BLaER1 (cell line): Measurements from ENCODE around the gene WNT3A.
"Not testable (repeated sequence)": the region's sequence is repeated elsewhere in the genome, so short reads cannot be mapped to it uniquely, and the experiment has no call there.

Experiments used
- H3K27ac ChIP-seq: shearing (Covaris generic); formaldehyde crosslinking; 2 replicates; pipeline ENCODE4 v1.8.1; 2022
- H3K27me3 ChIP-seq: shearing (Covaris generic); formaldehyde crosslinking; 2 replicates; pipeline ENCODE4 v1.8.1; 2022
- H3K36me3 ChIP-seq: shearing (Covaris generic); formaldehyde crosslinking; 2 replicates; pipeline ENCODE4 v1.8.1; 2022
- H3K4me1 ChIP-seq: shearing (Covaris generic); formaldehyde crosslinking; 2 replicates; pipeline ENCODE4 v1.8.1; 2022
- H3K4me2 ChIP-seq: shearing (Covaris generic); formaldehyde crosslinking; 2 replicates; pipeline ENCODE4 v1.8.1; 2022
- H3K4me3 ChIP-seq: shearing (Covaris generic); formaldehyde crosslinking; 2 replicates; pipeline ENCODE4 v1.8.1; 2022
- H3K9ac ChIP-seq: shearing (Covaris generic); formaldehyde crosslinking; 2 replicates; pipeline ENCODE4 v1.8.1; 2022
- H3K9me3 ChIP-seq: shearing (Covaris generic); formaldehyde crosslinking; 2 replicates; pipeline ENCODE4 v1.8.1; 2022
- H4K20me1 ChIP-seq: shearing (Covaris generic); formaldehyde crosslinking; 2 replicates; pipeline ENCODE4 v1.8.1; 2022
- Cebpa-rat ChIP-seq: shearing (Covaris generic); IDR thresholded peaks from 2 replicates; pipeline ENCODE4 v1.8.1; 2022

The WNT3A gene, protein sequence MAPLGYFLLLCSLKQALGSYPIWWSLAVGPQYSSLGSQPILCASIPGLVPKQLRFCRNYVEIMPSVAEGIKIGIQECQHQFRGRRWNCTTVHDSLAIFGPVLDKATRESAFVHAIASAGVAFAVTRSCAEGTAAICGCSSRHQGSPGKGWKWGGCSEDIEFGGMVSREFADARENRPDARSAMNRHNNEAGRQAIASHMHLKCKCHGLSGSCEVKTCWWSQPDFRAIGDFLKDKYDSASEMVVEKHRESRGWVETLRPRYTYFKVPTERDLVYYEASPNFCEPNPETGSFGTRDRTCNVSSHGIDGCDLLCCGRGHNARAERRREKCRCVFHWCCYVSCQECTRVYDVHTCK

DNA sequence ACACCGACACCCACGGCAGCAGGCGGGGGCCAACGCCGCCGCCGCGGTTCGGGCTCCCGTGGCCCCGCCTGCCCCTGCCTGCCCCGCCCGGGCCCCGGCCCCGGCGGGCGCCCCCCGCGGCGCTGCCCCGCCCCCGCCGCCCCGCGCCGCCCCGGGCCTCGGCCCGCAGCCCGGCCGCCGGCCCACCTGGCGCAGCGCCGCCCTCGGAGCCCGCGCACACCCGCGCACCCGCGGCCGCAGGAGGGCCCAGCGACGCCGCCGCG lies at the start of gene WNT3A:
Gene WNT3A (plus strand): TSS at position 213 of the 263 bp plus-strand sequence. CDS start 131 bp downstream, outside the sequence.
- H3K4me1 ChIP-seq = peaks cover 48% of the 10 kb centered on the region
- H3K27me3 ChIP-seq = peaks cover 65% of the 10 kb centered on the region
- H3K27ac ChIP-seq = no peak within 1 kb of the TSS
- no peak within 1 kb of the TSS for H3K4me3 ChIP-seq
- TF ChIP-seq Cebpa-rat = no peak
- H3K9me3 ChIP-seq = peaks cover 22% of the 10 kb centered on the region
- no peaks in the 10 kb centered on the region for H3K36me3 ChIP-seq
- H4K20me1 ChIP-seq = peaks cover 44% of the 10 kb centered on the region
- no peak within 1 kb of the TSS for H3K4me2 ChIP-seq
- H3K9ac ChIP-seq = no peak within 1 kb of the TSS

DNA sequence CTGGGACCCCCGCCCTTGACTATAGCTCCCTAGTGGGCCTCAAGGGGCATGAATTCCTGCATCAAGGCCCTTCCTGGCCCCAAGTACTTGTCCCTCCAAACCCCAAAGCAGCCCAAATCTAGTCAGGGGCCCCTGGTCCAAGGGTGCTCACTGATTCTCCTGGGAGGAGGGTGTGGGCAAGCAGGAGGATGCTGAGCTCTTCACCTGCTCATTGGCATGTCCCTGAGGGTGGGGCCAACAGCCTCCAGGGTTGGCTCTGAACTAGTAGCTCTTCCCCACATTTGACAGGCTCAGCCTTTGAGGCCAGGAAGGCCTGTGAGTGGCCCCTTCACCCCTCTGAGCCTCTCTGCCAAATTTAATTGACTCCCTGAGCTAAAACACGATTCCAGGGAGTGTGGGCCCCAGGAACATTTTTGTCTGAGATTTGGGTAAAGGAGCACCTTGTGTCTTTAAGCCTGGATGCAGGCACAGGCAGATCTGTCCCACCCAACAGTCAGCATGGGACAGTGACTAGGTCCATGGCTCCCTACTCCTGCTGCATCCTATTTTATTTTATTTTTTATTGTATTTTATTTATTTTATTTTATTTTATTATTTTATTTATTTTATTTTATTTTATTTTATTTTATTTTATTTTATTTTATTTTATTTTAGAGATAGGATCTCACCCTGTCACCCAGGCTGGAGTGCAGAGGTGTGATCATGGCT lies 48.0 kb upstream of the WNT3A start:
- Histone ChIP-seq H3K9me3 (peaks cover 15% of the 10 kb centered on the region), H3K4me3 (no peak overlapping the region), H3K27ac (no peak overlapping the region), H3K4me1 (peaks cover 40% of the 10 kb centered on the region), H3K4me2 (no peak overlapping the region), H4K20me1 (no peaks in the 10 kb centered on the region), H3K27me3 (no peaks in the 10 kb centered on the region), H3K36me3 (no peaks in the 10 kb centered on the region), H3K9ac (no peak overlapping the region)
- TF ChIP-seq Cebpa-rat = no peak

DNA sequence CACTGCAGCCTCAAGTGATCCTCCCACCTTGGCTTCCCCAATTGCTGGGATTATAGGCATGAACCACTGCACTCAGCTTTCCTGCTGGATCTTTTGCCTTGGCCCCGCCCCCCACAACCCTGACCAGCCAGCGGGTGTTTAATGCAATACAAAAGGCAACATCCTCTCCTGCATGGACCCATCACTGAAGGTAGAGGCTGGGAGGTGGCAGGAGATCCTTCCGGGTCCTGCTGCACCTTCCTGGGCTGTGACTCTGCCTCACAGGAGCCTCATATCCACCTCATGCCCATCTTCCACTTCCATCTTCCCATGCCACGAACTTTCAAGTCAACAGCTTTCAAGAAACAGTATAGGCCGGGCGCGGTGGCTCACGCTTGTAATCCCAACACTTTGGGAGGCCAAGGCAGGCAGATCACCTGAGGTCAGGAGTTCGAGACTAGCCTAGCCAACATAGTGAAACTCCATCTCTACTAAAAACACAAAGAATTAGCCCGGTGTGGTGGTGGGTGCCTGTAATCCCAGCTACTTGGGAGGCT lies 47.4 kb upstream of the WNT3A start:
- Histone ChIP-seq H3K27me3 (no peaks in the 10 kb centered on the region), H3K9me3 (peaks cover 14% of the 10 kb centered on the region), H3K36me3 (no peaks in the 10 kb centered on the region), H3K4me1 (peaks cover 34% of the 10 kb centered on the region), H4K20me1 (no peaks in the 10 kb centered on the region), H3K27ac (no peak overlapping the region), H3K4me2 (no peak overlapping the region), H3K9ac (no peak overlapping the region), H3K4me3 (no peak overlapping the region)
- TF ChIP-seq Cebpa-rat = no peak

DNA sequence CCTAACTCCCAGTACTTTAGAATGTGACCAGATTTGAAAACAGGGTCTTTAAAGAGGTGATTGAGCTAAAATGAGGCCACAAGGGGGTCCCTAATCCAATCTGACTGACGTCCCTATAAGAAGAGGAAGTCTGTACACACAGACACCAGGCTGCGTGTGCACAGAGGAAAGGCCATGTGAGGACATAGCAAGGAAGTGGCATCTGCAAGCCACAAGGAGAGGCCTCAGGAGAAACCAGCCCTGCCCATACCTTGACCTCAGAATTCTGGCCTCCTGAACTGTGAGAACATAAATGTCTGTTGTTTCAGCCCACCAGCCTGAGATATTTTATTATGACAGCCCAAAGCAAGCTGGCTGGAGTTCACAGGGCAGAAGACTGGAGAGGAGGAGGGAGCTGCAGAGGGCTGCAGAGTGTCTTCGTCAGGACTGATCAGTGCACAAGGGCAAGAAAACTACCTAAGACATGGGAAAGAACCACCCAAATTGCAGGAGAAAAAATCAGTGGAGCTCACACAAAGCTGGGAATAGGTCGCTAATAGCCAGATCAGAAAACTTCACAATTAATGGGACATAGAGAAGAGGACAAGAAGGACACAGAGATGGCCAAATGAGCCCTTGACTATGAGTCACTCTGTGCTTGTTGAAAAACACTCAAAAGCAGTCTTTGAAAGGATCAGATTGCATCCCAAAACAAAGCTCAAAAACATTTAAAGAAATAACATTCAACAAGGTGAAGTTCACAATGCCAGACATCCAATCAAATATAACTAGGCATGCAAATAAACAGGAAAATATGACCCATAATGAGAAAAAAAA lies 44.9 kb upstream of the WNT3A start:
- Histone ChIP-seq H3K9me3 (peaks cover 3% of the 10 kb centered on the region; the same call in 1 of the 2 replicates), H4K20me1 (no peaks in the 10 kb centered on the region), H3K4me3 (no peak overlapping the region), H3K9ac (no peak overlapping the region), H3K4me2 (peak overlapping the region; percentile 72), H3K27ac (peak overlapping the region; percentile 58), H3K36me3 (no peaks in the 10 kb centered on the region), H3K4me1 (peaks cover 34% of the 10 kb centered on the region), H3K27me3 (no peaks in the 10 kb centered on the region)
- TF ChIP-seq Cebpa-rat = no peak

DNA sequence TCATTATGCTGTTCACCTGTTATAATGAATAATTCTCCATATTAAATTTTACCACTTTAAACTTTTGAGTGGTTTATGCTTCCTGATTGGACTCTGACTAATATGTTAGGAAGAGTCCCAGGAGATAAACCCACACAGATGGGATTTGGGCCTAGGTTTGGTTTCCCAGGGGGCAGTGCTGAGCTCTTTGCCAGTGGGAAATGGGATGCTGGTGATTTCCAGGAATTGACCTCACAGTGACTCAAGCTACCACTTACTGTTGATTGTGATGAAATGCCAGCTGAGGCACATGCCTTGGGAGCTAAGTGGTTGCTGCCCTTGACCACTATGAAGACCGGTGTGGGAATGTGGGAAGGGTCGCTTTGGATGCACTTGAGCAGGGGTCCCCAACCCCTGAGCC lies 40.1 kb upstream of the WNT3A start:
- peaks cover 10% of the 10 kb centered on the region for H3K4me1 ChIP-seq
- not testable (repeated sequence) for H3K27me3 ChIP-seq, H4K20me1 ChIP-seq, H3K27ac ChIP-seq, H3K4me3 ChIP-seq, H3K9me3 ChIP-seq, H3K9ac ChIP-seq, H3K36me3 ChIP-seq, H3K4me2 ChIP-seq

DNA sequence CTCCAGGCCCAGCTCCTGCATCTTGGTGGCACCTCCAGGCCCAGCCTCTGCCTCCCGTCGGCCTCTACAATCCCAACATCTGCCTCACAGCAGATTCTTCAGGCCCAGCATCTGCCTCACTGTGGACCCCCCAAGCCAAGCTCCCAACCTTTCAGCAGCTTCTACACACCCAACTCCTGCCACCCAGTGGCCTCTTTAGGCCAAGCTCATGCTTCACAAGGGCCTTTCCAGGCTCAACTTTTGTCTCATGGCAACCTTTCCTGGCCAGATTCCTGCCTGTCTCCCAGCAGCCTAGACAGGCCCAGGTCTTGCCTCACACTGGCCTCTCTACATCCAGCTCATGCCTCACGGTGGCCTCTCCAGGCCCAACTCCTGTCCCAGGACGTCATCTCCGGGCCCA lies 39.0 kb upstream of the WNT3A start:
- H3K4me3 ChIP-seq, H3K36me3 ChIP-seq, H4K20me1 ChIP-seq: not testable (repeated sequence)

DNA sequence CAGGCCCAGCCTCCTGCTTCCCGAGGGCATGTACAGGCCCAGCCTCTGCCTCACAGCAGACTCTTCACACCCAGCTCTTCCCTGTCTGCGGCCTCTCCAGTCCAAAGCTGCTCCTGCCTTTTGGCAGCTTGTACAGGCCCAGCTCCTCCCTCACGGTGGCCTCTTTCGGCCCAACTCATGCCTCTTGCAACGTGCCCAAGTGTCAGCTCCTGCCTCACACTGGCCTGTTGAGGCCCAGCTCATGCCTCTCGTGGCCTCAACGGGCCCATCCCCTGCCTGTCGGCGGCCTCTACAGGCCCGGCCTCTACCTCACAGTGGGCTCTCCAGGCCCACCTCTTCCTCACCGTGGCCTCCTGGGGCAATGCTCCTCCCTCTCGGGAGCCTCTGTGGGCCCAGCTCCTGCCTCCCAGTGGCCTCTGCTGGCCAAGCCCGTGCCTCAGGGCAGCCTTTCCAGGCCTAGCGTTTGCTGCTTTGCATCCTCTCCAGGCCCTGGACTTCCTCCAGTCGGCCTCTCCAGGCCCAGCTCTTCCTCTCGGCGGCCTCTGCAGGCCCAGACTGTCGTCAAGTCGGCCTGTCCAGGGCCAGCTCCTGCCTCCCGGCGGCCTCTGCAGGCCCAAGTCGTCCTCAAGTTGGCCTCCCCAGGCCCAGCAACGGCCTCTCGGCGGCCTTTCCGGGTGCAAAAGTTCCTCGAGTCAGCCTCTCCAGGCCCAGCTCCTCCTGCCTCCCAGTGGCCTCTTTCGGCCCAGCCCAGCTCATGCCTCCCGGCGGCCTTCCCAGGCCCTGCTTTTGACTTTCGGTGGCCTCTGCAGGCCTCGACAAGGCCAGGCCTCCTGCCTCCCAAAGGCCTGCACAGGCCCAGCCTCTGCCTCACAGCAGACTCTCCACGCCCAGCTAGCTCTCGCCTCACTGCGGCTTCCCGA lies 36.5 kb upstream of the WNT3A start:
- not testable (repeated sequence) for H3K27me3 ChIP-seq, H3K4me2 ChIP-seq, H3K4me3 ChIP-seq, H3K27ac ChIP-seq, H3K36me3 ChIP-seq, H3K9me3 ChIP-seq, H3K9ac ChIP-seq, H4K20me1 ChIP-seq, H3K4me1 ChIP-seq

More for the DNA sequence above, 39.0 kb upstream of the WNT3A start:
- not testable (repeated sequence) for H3K9ac ChIP-seq, H3K27ac ChIP-seq, H3K4me1 ChIP-seq, H3K9me3 ChIP-seq, H3K27me3 ChIP-seq, H3K4me2 ChIP-seq

DNA sequence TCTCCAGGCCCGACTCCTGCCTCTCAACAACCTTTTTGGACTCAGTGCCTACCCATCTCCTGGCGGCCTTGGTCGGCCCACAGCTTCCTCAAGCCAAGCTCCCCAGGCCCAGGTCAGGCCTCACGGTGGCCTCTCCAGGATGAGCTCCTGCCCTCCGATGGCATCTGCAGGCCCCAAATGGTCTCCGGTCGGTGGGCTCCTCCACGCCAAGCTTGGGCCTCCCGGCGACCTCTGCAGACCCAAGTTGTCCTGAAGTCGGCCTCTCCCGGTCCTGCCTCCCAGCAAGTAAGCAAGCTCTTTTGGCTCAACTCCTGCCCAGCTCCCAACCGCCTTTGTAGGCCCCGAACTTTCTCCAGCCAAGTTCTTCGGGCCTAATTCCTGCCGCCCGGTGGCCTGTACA lies 35.6 kb upstream of the WNT3A start:
- not testable (repeated sequence) for H3K27me3 ChIP-seq, H3K36me3 ChIP-seq, H3K9me3 ChIP-seq, H3K27ac ChIP-seq, H4K20me1 ChIP-seq, H3K9ac ChIP-seq, H3K4me2 ChIP-seq, H3K4me1 ChIP-seq, H3K4me3 ChIP-seq

DNA sequence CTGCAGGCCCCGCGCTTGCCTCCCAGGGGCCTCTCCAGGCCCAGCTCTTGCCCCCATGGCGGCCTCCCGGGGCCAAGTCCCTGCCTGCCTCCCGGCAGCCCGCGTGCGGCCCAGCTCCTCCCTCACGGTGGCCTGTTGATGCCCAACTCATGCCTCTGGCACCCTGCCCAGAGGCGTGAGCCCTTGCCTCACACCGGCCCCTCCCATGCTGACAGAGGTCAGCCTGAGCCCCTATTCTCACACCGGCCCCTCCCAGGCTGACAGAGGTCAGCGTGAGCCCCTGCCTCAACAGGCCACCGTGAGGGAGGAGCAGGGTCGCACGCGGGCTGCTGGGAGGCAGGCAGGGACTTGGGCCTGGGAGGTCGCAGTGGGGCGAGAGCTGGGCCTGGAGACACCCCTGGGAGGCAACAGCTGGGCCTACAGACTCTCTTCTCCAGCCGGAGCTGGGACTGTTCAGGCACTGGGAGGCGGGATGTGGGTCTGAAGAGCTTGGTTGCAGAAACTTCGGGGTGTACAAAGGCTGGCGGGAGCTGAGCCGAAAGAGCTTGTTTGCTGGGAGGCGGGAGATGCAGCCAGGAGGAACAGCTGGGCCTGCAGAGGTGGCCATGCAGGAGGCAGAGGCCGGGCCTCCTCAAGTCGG lies 35.0 kb upstream of the WNT3A start:
- H3K36me3 ChIP-seq, H3K4me1 ChIP-seq: not testable (repeated sequence)

DNA sequence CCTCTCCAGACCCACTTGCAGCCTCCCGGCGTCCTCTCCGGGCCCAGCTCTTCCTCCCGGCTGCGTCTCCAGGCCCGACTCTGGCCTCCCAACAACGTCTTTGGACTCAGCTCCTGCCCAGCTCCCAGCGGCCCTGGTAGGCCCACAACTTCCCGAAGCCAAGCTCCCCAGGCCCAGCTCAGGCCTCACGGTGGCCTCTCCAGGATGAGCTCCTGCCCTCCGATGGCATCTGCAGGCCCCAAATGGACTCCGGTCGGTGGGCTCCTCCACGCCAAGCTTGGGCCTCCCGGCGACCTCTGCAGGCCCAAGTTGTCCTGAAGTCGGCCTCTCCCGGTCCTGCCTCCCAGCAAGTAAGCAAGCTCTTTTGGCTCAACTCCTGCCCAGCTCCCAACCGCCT lies 34.5 kb upstream of the WNT3A start:
- not testable (repeated sequence) for H3K9ac ChIP-seq, H3K4me3 ChIP-seq, H3K36me3 ChIP-seq, H3K4me1 ChIP-seq, H3K27me3 ChIP-seq, H3K4me2 ChIP-seq, H4K20me1 ChIP-seq, H3K9me3 ChIP-seq, H3K27ac ChIP-seq

More for the DNA sequence above, 35.0 kb upstream of the WNT3A start:
- not testable (repeated sequence) for H3K4me3 ChIP-seq, H3K27me3 ChIP-seq, H3K4me2 ChIP-seq, H3K9ac ChIP-seq, H3K9me3 ChIP-seq, H3K27ac ChIP-seq, H4K20me1 ChIP-seq

DNA sequence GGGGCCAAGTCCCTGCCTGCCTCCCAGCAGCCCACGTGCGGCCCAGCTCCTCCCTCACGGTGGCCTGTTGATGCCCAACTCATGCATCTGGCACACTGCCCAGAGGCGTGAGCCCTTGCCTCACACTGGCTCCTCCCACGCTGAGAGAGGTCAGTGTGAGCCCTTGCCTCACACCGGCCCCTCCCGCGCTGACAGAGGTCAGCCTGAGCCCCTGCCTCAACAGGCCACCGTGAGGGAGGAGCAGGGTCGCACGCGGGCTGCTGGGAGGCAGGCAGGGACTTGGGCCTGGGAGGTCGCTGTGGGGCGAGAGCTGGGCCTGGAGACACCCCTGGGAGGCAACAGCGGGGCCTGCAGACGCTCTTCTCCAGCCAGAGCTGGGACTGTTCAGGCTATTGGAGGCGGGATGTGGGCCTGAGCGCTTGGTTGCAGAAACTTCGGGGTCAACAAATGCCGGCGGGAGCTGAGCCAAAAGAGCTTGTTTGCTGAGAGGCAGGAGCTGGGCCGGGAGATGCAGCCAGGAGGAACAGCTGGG lies 33.9 kb upstream of the WNT3A start:
- not testable (repeated sequence) for H4K20me1 ChIP-seq, H3K27ac ChIP-seq, H3K36me3 ChIP-seq, H3K9ac ChIP-seq, H3K4me3 ChIP-seq, H3K4me2 ChIP-seq, H3K4me1 ChIP-seq, H3K27me3 ChIP-seq, H3K9me3 ChIP-seq

DNA sequence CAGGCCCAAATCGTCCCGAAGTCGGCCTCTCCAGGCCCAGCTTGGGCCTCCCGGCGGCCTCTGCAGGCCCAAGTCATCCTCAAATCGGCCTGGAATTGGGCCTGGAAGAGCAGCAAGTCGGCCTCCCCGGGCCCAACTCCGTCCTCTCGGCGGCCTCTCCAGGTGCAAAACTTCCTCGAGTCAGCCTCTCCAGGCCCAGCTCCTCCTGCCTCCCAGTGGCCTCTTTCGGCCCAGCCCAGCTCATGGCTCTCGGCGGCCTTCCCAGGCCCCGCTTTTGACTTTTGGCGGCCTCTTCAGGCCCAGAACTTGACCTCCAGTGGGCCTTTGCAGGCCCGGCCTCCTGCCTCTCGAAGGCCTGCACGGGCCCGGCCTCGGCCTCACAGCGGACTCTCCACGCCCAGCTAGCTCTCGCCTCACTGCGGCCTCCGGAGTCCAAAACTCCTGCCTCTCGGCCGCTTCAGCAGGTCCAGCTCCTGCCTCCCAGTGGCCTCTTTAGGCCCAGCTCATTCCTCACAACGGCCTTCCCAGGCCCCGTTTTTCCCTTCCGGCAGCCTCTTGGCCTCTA lies 33.0 kb upstream of the WNT3A start:
- not testable (repeated sequence) for H3K4me1 ChIP-seq, H3K4me2 ChIP-seq, H4K20me1 ChIP-seq, H3K9me3 ChIP-seq, H3K27me3 ChIP-seq, H3K27ac ChIP-seq, H3K36me3 ChIP-seq, H3K4me3 ChIP-seq, H3K9ac ChIP-seq
